Right renal pelvis (tissue), 4 donors: ENCODE data around the gene ANKRD33B. TPM values are rescaled to one million over a fixed set of nuclear protein-coding genes. Genes with fewer than 3 reads are reported as not detected.

Experiments used
- DNase-seq, 4 donors: peaks; one replicate each; pipeline ENCODE4 v3.0.0-alpha.2; 2013; ENCODE audit warnings: low read depth in 4 of 4, low spot score in 3 of 4, missing footprints in 1 of 4
- polyA plus RNA-seq, 4 donors: library from polyadenylated mRNA; unstranded; fragments of 120-200 nt; gene quantifications; one replicate each; pipeline ENCODE4 v1.2.1, GENCODE V29; 2013; ENCODE audit not compliant: insufficient read length in 4 of 4

ANKRD33B gene
- polyA plus RNA-seq, 4 donors = 1.4 to 1.9 (median 1.8) TPM

DNA sequence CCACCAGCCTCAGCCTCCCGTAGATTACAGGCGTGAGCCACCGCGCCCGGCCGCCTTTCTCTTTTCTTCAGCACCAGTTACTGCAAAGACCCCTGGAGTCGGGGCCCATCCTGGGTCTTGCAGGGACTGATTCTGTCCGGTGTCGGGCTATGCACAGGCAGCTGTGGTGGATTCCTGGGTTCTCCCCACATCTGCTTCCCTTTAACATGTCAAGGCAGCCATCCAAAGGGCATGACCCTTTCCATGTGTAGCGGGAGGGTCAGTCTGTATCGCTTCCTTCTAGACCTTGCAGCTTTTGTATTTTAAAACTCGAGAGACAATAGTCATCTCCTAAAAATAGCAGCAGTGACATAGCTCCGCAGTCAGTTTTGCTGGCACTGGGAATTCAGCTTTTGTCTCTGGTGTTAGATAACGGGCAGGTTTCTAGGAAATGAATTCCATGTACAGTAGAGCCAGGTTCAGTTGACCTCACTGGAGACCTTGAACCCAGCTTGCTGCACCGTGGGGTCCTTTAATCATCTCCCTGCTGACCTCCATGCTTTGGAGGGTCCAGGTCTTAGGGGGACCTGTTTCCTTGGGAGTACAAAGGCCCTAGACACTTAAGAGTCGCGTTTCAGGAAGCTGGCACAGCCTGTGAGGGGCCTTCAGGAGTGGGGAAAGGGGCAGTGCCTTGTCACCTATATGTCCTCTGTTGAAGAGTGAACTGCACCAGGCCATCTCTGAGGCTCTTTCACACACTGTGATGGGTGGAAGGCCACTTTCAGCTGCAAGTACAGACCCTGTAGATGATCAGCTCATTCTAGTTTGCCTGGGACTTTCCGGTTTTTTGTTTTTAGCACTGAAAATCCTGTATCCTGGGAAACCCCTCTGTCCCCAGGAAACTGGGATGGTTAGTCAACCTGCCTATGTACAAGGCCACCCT lies 13.8 kb downstream of the ANKRD33B start:
- no peak for DNase-seq

GRCh38 chr5:10578293-10578665 lies 14.4 kb downstream of the ANKRD33B start:
- DNase-seq = no peak

DNA sequence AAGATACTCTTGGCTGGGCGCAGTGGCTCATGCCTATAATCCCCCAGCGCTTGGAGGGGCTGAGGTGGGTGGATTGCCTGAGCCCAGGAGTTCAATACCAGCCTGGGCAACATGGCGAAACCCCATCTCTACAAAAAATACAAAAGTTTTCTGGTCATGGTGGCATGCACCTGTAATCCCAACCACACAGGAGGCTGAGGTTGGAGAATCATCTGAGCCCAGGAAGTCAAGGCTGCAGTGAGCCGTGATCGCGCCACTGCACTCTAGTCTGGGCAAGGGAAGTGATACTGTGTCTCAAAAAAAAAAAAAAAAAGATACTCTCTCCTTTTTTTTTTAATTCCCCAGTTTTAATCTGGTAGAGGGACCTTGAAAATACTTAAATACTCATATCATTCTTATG lies 15.0 kb downstream of the ANKRD33B start:
- no peak for DNase-seq

DNA sequence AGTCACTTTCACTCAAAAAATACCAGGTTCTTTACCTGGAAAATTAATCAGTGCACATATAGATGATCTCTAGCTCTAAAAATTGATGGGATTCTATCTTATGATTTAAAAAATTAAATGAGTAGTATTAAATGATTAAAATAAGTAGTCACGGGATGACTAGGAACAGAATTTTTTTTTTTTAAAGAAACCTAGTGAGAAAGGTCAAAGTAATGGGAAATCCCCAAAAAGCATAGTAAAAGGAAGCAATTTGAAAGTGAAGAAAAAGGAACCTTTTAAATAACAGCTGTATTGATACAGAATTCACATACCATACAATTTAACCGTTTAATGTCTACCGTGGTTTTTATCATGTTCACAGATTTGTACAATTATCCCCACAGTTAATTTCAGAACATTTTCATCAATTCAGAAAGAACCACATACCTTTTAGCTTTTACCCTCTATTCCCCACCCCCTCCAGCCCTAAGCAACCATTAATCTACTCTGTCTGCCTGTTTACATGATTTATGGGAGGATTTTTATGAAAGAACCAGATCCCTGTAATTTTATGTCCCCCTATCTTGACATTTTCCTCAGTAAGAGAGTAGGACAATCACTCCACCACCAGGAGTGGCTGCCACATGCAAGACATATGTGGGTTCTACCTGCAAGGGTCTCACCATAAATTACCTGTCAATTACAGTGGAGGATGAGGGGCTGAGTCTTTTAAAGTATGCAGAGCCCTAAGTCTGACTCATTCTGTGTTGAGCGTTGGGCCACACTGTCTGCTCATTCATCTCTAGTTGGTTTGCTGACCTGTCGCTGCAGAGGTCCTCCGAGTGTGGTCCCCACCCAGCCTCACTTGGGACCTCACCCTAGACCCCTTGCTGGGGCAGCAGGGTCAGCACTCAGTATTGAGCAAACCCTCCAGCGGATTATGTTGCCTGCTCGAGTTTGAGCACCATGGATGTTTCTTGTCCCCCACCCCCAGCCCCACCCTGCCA lies 16.0 kb downstream of the ANKRD33B start:
- no peak for DNase-seq

DNA sequence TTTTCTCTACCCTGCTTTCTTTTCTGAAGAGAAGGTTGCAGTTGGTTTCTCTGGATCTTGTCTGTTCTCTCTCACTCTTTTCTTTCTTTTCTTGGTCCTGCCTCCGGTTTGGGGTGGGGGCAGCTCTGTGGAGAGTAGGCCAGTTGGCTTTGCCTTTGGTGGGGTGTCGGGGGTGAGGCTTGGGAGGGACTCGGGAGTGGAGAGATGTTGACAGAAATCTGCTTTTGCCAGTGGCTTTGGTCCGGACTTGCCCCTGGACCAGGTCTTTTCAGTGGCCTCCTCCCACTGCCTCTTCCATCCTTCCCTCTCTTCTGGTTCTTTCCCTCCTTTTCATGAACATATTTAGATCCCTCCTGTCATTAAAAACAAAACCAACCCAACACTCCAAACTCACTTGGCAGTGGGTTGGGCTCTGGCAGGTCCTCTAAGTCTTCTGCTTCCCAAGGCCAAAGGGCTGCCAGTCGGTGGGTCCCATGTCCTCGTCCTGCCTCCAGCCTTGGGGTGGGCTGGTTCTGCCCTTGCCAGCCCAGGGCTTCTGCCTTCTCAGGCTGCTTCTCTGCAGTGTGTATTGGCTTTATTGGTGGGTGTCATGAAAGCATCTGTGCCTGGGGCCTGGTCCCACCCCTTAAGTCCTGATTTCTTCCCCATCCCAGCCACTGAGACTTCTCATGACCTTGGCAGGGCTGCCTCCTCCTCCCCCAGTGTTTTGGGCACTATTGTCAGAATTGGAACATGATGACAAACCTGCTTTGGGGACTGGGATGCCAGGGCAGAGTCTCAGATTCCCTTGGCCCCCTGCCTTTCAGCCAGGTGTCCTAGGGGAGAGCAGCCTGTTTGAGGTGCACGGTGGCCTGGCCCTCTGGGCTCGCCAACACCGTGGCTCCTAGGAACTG lies 16.9 kb downstream of the ANKRD33B start:
- DNase-seq = no peak

DNA sequence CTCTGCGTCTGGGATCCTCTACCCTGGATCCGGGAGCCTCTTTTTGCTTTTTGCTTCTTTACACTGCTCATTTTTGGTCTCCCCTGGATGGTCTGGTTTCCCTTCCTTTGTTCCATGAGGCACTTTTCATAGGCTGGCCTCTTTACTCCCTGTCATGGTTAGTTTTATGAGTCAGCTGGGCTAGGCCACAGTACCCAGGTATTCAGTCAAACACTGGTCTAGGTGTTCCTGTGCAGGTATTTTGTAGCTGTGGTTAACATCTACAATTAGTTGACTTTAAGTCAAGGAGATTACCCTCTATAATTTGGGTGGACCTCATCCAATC lies 17.5 kb downstream of the ANKRD33B start:
- DNase-seq = no peak

GRCh38 chr5:10581867-10582511 lies 18.1 kb downstream of the ANKRD33B start:
- DNase-seq = no peak

- DNase-seq = no peak
Observed at GRCh38 chr5:10582512-10582897, 18.6 kb downstream of the ANKRD33B start.

- DNase-seq = no peak
Observed at GRCh38 chr5:10583663-10584572, 20.0 kb downstream of the ANKRD33B start.

- DNase-seq = no peak
Observed at GRCh38 chr5:10584714-10585517, 21.0 kb downstream of the ANKRD33B start.

DNA sequence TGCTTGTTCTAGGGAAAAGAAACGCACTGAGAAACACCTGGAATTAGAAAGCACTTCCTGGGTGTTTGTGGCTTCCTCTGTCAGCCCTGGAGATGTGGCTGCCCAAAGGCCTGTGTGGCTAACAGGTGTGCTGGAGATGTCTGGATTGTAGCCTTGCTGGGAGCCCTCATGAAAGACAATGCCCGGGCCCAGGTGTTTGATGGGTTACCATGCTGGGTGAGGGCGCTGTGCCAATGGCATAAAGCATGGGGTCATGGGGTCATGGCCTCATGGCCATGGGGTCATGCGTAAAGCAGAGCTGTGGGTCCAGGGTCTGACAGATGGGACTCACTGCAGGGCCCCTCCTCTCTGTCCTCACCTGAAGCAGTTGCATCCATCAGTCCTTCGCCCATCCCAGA lies 21.6 kb downstream of the ANKRD33B start:
- no peak for DNase-seq

DNA sequence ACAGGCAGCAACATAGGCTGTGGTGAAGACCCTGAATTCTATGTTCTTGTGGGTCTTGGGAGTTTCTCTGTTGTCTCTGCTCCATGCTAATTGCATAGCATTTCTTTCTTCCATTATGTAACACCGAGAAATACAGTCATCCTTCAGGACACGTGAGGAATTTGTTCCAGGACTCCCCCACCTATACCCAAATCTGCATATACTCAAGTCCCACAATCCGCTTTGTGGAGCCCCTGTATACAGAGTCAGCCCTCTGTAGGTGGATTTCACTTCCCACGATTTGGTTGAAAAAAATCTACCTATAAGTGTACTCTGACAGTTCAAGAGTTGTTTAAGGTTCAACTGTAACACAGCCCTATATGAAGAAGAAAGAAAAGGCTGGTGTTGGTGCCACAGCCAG lies 22.1 kb downstream of the ANKRD33B start:
- no peak for DNase-seq

GRCh38 chr5:10586555-10586954 lies 22.7 kb downstream of the ANKRD33B start:
- no peak for DNase-seq

DNA sequence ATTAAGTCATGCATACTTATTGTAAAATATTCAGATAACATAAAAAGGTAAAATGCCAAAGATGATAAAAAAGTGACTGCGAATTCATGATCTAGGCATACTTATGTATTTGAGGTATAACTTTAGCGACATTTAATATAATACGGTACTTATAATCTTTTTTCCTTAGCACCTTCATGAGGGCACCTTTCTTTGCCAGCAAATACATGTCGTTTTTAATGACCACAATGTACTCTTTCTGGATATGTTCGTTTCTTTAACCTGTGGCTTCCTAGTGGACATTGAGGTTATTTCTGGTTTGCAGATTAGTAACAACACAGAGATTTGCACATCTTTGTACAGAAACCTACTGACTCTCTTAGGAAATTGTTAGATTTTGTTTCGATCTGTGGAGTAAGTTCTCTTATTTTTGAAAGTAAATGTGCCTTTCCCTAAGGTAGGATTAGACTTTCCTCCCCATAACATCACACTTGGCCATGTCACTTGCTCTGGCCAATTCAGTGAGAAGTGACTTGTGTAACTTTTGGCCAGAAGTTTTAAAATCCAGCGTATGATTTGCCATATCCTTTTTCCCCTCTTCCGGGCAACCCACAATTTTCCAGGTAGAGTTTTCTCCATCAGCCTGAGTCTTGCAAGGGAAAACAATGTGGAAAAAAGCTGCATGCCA lies 24.4 kb downstream of the ANKRD33B start:
- no peak for DNase-seq

DNA sequence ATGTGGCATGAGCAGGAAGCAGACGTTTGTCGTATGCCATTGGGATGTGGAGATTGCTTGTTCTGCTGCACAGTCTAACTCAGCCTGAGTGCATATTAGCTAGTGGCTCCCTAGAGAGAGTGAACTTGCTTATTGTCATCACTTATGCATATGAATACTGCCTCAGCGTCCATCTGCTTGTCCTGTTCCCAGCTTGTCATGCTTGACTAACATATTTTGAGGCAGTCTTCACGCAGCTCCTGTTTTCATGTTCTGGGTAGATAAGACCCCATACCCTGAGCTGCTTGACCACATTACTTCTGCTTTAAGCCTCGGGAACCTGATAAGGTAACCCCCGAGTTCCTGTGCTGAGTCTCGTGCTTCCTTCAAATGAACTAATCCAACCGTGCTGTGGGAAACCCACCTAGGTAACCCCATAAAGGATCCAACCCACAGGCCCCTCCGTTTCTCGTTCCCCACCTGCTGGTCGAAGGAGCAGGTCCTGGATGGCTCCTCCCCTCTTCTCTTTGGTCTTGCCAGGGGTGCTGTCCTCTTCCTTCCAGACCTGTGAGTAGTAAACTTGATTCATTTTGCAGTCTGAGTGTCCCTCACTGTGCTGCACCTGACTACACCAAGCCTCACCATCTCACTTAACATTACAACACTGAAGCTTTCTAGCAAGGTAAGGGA lies 25.0 kb downstream of the ANKRD33B start:
- DNase-seq = no peak

DNA sequence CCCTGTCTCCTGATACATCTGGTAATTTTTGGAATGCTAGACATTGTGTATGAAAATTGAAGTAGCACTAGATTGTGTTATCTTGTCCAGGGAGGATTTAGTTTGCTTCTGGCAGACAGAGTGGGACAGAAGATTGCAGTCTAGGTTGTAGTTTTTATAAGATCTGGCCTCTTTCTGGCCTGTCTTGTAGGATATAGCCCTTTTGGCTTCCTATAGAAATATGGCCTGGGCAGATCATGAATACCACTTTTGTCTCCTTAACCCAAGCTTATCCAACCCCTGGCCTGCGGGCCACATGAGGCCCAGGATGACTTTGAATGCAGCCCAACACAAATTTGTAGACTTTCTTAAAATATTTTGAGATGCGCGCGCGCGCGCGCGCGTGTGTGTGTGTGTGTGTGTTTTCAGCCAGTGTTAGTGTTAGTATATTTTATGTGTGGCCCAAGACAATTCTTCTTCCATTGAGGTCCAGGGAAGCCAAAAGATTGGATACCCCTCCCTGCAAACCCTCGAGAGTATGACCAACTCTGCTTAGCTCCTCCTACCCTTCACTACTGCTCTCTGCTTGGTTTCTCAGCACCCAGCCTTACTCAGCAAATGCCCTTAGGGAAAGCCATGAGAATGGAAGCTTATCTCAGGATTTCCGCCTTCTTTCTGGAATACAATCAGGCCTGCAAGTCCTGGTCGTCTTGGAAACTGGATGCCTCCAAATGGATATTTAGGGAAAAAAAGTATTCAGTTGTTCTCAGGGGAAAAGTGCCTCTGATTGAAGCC lies 26.5 kb downstream of the ANKRD33B start:
- DNase-seq = no peak
